ENCODE data around the gene SNAP23. TPM values are rescaled to one million over a fixed set of nuclear protein-coding genes. Genes with fewer than 3 reads are reported as not detected.

The SNAP23 gene
- total RNA-seq, 1 experiment from 2014 or later, result 31.2 TPM

DNA sequence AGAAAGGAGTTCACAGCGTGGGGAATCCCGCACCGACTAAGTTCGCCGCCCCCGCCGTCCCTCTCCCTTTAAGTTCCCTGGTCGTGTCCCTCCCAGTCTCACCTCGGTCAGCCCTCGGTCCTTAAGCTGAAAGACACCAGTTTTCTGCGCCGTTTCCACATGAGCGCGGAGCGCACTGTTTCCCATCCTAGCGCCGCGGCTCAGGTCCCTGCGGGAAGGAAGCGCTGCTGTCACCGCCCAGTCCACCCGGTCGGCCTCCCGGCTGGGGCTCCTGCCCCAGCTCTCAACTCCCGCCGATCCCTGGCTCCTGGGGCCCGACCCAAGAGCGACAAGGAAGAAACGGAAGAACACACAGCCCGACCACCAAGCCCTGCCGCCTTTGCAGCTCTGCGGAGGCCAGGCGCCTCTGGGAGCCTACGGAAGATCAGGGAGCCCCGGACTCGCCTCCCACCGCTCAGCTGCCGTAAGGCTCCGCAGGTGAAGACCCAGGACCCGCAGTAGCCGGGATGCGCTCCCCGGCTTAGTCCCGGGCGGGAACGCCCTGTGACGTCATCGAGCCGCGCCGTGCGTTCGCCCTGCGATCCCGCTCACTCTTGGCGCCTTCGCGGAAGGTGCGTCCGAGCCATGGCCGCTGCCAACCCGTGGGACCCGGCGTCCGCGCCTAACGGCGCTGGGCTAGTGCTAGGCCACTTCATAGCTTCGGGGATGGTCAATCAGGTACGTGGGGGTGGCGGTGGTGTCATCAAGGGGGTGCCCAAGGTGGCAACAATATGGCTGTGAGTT is 53.0 kb downstream of the SNAP23 start, which contains the start of the genes HAUS2 and LRRC57 (continued):
- TF ChIP-seq POLR2A (IDR thresholded peaks at IDR 0.05; ENCODE audit: borderline replicate concordance, extremely low read depth, insufficient read depth, insufficient read length), result peak; percentile 94
- TF ChIP-seq SIN3A (IDR thresholded peaks at IDR 0.05; ENCODE audit: low read depth), result peak; percentile 94
- TF ChIP-seq TCF7L2 (IDR thresholded peaks at IDR 0.05; ENCODE audit: borderline replicate concordance, extremely low read depth, insufficient read depth, insufficient read length), result no peak
- TF ChIP-seq CBX3 (IDR thresholded peaks at IDR 0.05; ENCODE audit: low read depth), result peak; percentile 55

- intact Hi-C loops (cut with micrococcal nuclease), result no loop called here
- BruUV-seq (replicated peaks), result TSS peak; percentile 70
- peak; percentile 57 for ATAC-seq
- Histone ChIP-seq H3K27ac (ENCODE audit: low read depth, low read length) (peak overlapping the region; percentile 83), H3K9me3 (ENCODE audit: control insufficient read depth in 1 of 2, insufficient read depth in 1 of 2, low read depth in 1 of 2, low read length in 2 of 2) (no peaks in the 10 kb centered on the region), H4K20me1 (ENCODE audit: insufficient read depth) (peaks cover 6% of the 10 kb centered on the region; the same call in 1 of the 2 replicates), H3K9ac (ENCODE audit: low read length) (peak overlapping the region; percentile 99), H3K27me3 (ENCODE audit: insufficient read depth, low read length) (no peaks in the 10 kb centered on the region), H3K36me3 (ENCODE audit: control insufficient read depth in 1 of 2, insufficient read depth in 2 of 2, low read length in 2 of 2) (peaks cover 2 to 3% of the 10 kb centered on the region in 2 experiments; a peak in 2 of 4 replicates), H3K4me1 (ENCODE audit: control insufficient read depth in 1 of 2, insufficient read depth in 2 of 2, low read length in 2 of 2) (peaks cover 9 to 17% of the 10 kb centered on the region in 2 experiments), H2AFZ (ENCODE audit: low read depth, low read length, poor library complexity, severe bottlenecking) (peak overlapping the region; percentile 23), H3K9me2 (ENCODE audit: insufficient read depth) (no peaks in the 10 kb centered on the region), H3K4me2 (ENCODE audit: low read length) (peak overlapping the region; percentile 92), H3K79me2 (ENCODE audit: insufficient read depth, low read length) (peaks cover 67% of the 10 kb centered on the region), H3K4me3 (replicated peaks in 1 of 2; ENCODE audit: low read depth in 1 of 2, low read length in 2 of 2) (peak overlapping the region; percentile 77 to 99)
- no peak for DNase-seq (ENCODE audit: low read depth, low spot score)
- ChIA-PET CTCF (interaction anchor here (0.6 kb wide), 1 partner anchor 82 kb away, joined by 3 read pairs; no protein-coding TSS in a partner anchor), RAD21 (ENCODE audit: low non-redundant PET in 1 of 2, low total read pairs in 2 of 2, uncharacterized antibody in 2 of 2, unreplicated experiment in 2 of 2) (no interaction called here), POLR2A (no interaction called here)
- TF ChIP-seq ZFX (IDR thresholded peaks at IDR 0.05) (no peak), RAD21 (IDR thresholded peaks at IDR 0.05; ENCODE audit: low read depth) (no peak), EGR1 (IDR thresholded peaks at IDR 0.05; ENCODE audit: low read depth) (no peak), TCF7L2 (IDR thresholded peaks at IDR 0.05; ENCODE audit: borderline replicate concordance, extremely low read depth, insufficient read depth, insufficient read length) (no peak), ATF3 (IDR thresholded peaks at IDR 0.05) (no peak), EZH2 (IDR thresholded peaks at IDR 0.05) (no peak), CBX3 (IDR thresholded peaks at IDR 0.05; ENCODE audit: low read depth) (no peak), ZNF274 (IDR thresholded peaks at IDR 0.05; ENCODE audit: low read depth, low read length) (no peak), POLR2AphosphoS5 (IDR thresholded peaks at IDR 0.05; ENCODE audit: low read depth, low read length) (no peak), ELF1 (IDR thresholded peaks at IDR 0.05; ENCODE audit: borderline replicate concordance, low read depth) (no peak), MAX (IDR thresholded peaks at IDR 0.05) (no peak)
- TF ChIP-seq, protein P1, sequence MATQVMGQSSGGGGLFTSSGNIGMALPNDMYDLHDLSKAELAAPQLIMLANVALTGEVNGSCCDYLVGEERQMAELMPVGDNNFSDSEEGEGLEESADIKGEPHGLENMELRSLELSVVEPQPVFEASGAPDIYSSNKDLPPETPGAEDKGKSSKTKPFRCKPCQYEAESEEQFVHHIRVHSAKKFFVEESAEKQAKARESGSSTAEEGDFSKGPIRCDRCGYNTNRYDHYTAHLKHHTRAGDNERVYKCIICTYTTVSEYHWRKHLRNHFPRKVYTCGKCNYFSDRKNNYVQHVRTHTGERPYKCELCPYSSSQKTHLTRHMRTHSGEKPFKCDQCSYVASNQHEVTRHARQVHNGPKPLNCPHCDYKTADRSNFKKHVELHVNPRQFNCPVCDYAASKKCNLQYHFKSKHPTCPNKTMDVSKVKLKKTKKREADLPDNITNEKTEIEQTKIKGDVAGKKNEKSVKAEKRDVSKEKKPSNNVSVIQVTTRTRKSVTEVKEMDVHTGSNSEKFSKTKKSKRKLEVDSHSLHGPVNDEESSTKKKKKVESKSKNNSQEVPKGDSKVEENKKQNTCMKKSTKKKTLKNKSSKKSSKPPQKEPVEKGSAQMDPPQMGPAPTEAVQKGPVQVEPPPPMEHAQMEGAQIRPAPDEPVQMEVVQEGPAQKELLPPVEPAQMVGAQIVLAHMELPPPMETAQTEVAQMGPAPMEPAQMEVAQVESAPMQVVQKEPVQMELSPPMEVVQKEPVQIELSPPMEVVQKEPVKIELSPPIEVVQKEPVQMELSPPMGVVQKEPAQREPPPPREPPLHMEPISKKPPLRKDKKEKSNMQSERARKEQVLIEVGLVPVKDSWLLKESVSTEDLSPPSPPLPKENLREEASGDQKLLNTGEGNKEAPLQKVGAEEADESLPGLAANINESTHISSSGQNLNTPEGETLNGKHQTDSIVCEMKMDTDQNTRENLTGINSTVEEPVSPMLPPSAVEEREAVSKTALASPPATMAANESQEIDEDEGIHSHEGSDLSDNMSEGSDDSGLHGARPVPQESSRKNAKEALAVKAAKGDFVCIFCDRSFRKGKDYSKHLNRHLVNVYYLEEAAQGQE (IDR thresholded peaks at IDR 0.05; ENCODE audit: low read depth), result no peak
- TF ChIP-seq, protein P2, sequence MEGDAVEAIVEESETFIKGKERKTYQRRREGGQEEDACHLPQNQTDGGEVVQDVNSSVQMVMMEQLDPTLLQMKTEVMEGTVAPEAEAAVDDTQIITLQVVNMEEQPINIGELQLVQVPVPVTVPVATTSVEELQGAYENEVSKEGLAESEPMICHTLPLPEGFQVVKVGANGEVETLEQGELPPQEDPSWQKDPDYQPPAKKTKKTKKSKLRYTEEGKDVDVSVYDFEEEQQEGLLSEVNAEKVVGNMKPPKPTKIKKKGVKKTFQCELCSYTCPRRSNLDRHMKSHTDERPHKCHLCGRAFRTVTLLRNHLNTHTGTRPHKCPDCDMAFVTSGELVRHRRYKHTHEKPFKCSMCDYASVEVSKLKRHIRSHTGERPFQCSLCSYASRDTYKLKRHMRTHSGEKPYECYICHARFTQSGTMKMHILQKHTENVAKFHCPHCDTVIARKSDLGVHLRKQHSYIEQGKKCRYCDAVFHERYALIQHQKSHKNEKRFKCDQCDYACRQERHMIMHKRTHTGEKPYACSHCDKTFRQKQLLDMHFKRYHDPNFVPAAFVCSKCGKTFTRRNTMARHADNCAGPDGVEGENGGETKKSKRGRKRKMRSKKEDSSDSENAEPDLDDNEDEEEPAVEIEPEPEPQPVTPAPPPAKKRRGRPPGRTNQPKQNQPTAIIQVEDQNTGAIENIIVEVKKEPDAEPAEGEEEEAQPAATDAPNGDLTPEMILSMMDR (IDR thresholded peaks at IDR 0.05 in 2 of 3, conservative IDR thresholded peaks at IDR 0.05 in 1 of 3; ENCODE audit: borderline replicate concordance in 1 of 3, insufficient read depth in 1 of 3, low read depth in 2 of 3, low read length in 2 of 3), result no peak
These were observed 53.6 kb downstream of the SNAP23 start for GRCh38 chr15:42549032-42549491.
